Effector memory CD8-positive, alpha-beta T cell (primary cell): ENCODE results near the gene IYD.
"Not testable (repeated sequence)": the region's sequence is repeated elsewhere in the genome, so short reads cannot be mapped to it uniquely, and the experiment has no call there.

ENCODE experiments used
- ATAC-seq: fragments of 150-1000 bp; cut with Tn5 transposase; replicated peaks from 2 replicates; pipeline ENCODE4 v1.10.0; 2021; ENCODE audit warnings: mild to moderate bottlenecking, moderate library complexity
- DNase-seq, 3 experiments: peaks; one replicate each; pipeline ENCODE4 v3.0.0; 2021
- H3K27ac Mint-ChIP-seq, 2 donors: one replicate each; pipeline ENCODE4 v1.8.0; 2022; ENCODE audit warnings: mild to moderate bottlenecking in 2 of 2, mixed read lengths in 2 of 2, moderate library complexity in 2 of 2
- H3K27me3 Mint-ChIP-seq, 2 donors: one replicate each; pipeline ENCODE4 v1.8.0; 2022; ENCODE audit warnings: mixed read lengths in 2 of 2
- H3K36me3 Mint-ChIP-seq: one replicate; pipeline ENCODE4 v1.8.0; 2022; ENCODE audit warnings: mild to moderate bottlenecking, moderate library complexity, mixed read lengths; ENCODE audit not compliant: insufficient read depth
- H3K4me1 Mint-ChIP-seq, 2 donors: one replicate each; pipeline ENCODE4 v1.8.0; 2022; ENCODE audit warnings: low read depth in 2 of 2, mixed read lengths in 2 of 2
- H3K4me3 Mint-ChIP-seq, 2 donors: one replicate each; pipeline ENCODE4 v1.8.0; 2022; ENCODE audit warnings: mild to moderate bottlenecking in 2 of 2, mixed read lengths in 2 of 2, moderate library complexity in 2 of 2
- H3K9me3 Mint-ChIP-seq, 2 donors: one replicate each; pipeline ENCODE4 v1.8.0; 2022; ENCODE audit warnings: mixed read lengths in 2 of 2

Gene IYD

GRCh38 chr6:150355932-150356331 lies 12.9 kb upstream of the IYD start:
- no peaks in the 10 kb centered on the region for H3K9me3 Mint-ChIP-seq
- ATAC-seq = no peak

DNA sequence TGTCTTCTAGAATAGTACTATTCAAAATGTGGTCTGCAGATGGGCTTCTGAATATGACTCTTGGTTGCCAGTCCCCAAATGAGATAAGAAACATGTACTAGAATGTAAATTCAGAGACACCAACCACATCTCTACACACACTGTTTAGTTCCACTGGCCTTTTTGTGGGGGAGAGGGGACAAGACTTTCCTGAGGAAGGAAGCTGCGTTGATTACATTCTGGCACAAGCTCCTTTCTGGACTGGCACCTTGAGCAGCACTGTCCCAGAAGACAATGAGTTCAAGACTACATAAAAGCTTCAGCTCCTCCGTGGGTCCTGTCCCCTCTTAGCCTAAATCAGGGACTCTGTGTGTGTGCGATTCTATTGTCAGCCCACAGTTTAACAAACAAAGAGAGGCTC lies 6.9 kb upstream of the IYD start:
- Mint-ChIP-seq H3K36me3 (no peaks in the 10 kb centered on the region), H3K4me1 (peaks cover 0 to 4% of the 10 kb centered on the region in 2 donors), H3K27me3 (peaks cover 6 to 39% of the 10 kb centered on the region in 2 donors), H3K27ac (no peak overlapping the region), H3K4me3 (no peak overlapping the region), H3K9me3 (no peaks in the 10 kb centered on the region)
- DNase-seq = no peak
- ATAC-seq = no peak

More at GRCh38 chr6:150355932-150356331, 12.9 kb upstream of the IYD start:
- H3K4me1 Mint-ChIP-seq = no peaks in the 10 kb centered on the region
- H3K27ac Mint-ChIP-seq = no peak overlapping the region
- no peak for DNase-seq
- no peaks in the 10 kb centered on the region for H3K36me3 Mint-ChIP-seq
- H3K27me3 Mint-ChIP-seq = peaks cover 12 to 31% of the 10 kb centered on the region in 2 donors
- no peak overlapping the region for H3K4me3 Mint-ChIP-seq

DNA sequence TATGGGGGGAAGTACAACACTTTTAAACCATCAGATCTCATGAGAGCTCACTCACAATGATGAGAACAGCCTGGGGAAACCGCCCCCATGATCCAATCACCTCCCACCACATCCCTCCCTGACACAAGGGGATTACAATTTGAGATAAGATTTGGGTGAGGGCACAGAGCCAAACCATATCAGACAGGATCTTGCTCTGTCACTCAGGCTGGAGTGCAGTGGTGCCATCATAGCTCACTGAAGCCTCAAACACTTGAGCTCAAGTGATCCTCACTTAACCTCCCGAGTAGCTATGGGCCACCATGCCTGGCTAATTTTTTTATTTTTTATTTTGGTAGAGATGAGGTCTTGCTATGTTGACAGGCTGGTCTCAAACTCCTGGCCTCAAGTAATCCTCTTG lies 5.1 kb upstream of the IYD start:
- Mint-ChIP-seq H3K27ac (no peak overlapping the region), H3K4me1 (peaks cover 0 to 4% of the 10 kb centered on the region in 2 donors), H3K9me3 (no peaks in the 10 kb centered on the region), H3K4me3 (no peak overlapping the region), H3K27me3 (peaks cover 6 to 29% of the 10 kb centered on the region in 2 donors), H3K36me3 (no peaks in the 10 kb centered on the region)
- ATAC-seq (no peak), DNase-seq (no peak)

- DNase-seq (no peak), ATAC-seq (no peak)
- Mint-ChIP-seq H3K4me3 (no peak overlapping the region), H3K36me3 (no peaks in the 10 kb centered on the region), H3K4me1 (peaks cover 0 to 4% of the 10 kb centered on the region in 2 donors), H3K27me3 (peaks cover 0 to 16% of the 10 kb centered on the region in 2 donors), H3K27ac (no peak overlapping the region), H3K9me3 (no peaks in the 10 kb centered on the region)
Measured at GRCh38 chr6:150366118-150366778, 2.6 kb upstream of the IYD start.

DNA sequence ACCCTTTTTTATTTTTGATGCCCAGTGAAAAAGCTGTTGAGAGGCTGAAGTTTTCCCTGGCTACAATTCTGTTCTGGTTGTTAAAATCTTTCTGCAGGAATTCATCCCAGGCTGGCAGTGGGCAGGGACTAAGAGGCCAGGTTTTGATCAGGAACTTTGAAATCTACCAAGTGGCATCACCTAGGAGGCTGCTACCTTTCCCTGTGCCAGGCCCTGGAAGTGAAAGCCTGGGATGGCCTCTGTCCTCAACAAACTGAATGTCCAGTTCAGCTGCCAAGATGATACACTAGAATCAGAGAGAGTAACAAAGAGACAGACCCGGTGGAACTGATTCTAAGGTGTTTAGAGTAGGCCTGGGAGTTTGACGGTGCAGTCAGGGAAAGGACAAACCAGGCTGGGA lies 596 bp downstream of the IYD start:
- H3K27me3 Mint-ChIP-seq = peaks cover 0 to 22% of the 10 kb centered on the region in 2 donors
- H3K36me3 Mint-ChIP-seq = no peaks in the 10 kb centered on the region
- ATAC-seq = no peak
- H3K9me3 Mint-ChIP-seq = no peaks in the 10 kb centered on the region
- H3K4me3 Mint-ChIP-seq = no peak overlapping the region
- H3K27ac Mint-ChIP-seq = no peak overlapping the region
- no peaks in the 10 kb centered on the region for H3K4me1 Mint-ChIP-seq
- DNase-seq = no peak

DNA sequence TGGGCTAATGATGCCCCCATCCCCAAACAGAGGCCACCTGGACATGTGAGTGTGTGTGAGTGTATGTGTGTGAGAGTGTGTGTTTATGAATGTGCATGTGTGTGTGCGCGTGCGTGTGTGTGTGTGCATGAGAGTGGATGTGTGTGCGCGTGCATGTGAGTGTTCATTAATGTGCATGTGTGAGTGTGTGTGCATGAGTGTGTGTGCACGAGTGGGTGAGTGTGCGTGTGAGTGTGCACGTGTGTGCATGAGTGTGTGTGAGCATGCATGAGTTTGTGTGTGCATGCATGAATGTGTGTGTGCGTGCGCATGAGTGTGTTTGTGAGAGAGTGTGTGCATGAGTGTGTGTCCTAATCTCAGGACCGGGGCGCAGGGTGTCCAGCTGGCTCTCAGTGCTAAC lies 1.3 kb downstream of the IYD start:
- H3K9me3 Mint-ChIP-seq = no peaks in the 10 kb centered on the region
- ATAC-seq = no peak
- DNase-seq = no peak
- H3K4me3 Mint-ChIP-seq = no peak overlapping the region
- no peak overlapping the region for H3K27ac Mint-ChIP-seq
- H3K4me1 Mint-ChIP-seq = no peaks in the 10 kb centered on the region
- no peaks in the 10 kb centered on the region for H3K36me3 Mint-ChIP-seq
- peaks cover 0 to 29% of the 10 kb centered on the region in 2 donors for H3K27me3 Mint-ChIP-seq

GRCh38 chr6:150371356-150371755 lies 2.5 kb downstream of the IYD start:
- DNase-seq (no peak), ATAC-seq (no peak)
- Mint-ChIP-seq H3K4me3 (no peak overlapping the region), H3K4me1 (no peaks in the 10 kb centered on the region), H3K27ac (no peak overlapping the region), H3K9me3 (no peaks in the 10 kb centered on the region), H3K27me3 (peaks cover 5 to 27% of the 10 kb centered on the region in 2 donors), H3K36me3 (no peaks in the 10 kb centered on the region)

GRCh38 chr6:150372051-150372450 lies 3.2 kb downstream of the IYD start:
- ATAC-seq = no peak
- no peaks in the 10 kb centered on the region for H3K36me3 Mint-ChIP-seq
- no peak overlapping the region for H3K4me3 Mint-ChIP-seq
- no peak overlapping the region for H3K27ac Mint-ChIP-seq
- no peak for DNase-seq
- H3K4me1 Mint-ChIP-seq = no peaks in the 10 kb centered on the region
- H3K9me3 Mint-ChIP-seq = no peaks in the 10 kb centered on the region
- H3K27me3 Mint-ChIP-seq = peaks cover 10 to 32% of the 10 kb centered on the region in 2 donors

GRCh38 chr6:150373260-150373701 lies 4.5 kb downstream of the IYD start:
- no peak for ATAC-seq
- DNase-seq = no peak
- Mint-ChIP-seq H3K36me3 (no peaks in the 10 kb centered on the region), H3K27ac (no peak overlapping the region), H3K4me1 (no peaks in the 10 kb centered on the region), H3K27me3 (peaks cover 10 to 33% of the 10 kb centered on the region in 2 donors), H3K4me3 (no peak overlapping the region), H3K9me3 (no peaks in the 10 kb centered on the region)

DNA sequence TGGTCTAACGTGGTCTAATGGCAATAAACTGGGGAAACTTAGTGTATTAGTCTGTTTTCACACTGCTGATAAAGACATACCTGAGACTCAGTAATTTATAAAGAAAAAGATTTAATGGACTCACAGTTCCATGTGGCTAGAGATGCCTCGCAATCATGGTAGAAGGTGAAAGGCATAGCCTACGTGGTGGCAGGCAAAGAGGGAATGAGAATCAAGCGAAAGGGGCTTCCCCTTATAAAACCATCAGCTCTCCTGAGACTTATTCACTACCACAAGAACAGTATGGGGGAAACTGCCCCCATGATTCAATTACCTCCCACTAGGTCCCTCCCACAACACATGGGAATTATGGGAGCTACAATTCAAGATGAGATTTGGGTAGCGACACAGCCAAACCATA lies 5.5 kb downstream of the IYD start:
- ATAC-seq, H3K36me3 Mint-ChIP-seq, H3K4me3 Mint-ChIP-seq, H3K4me1 Mint-ChIP-seq, H3K9me3 Mint-ChIP-seq, H3K27ac Mint-ChIP-seq, DNase-seq: not testable (repeated sequence)
- H3K27me3 Mint-ChIP-seq = peaks cover 17 to 42% of the 10 kb centered on the region in 2 donors

DNA sequence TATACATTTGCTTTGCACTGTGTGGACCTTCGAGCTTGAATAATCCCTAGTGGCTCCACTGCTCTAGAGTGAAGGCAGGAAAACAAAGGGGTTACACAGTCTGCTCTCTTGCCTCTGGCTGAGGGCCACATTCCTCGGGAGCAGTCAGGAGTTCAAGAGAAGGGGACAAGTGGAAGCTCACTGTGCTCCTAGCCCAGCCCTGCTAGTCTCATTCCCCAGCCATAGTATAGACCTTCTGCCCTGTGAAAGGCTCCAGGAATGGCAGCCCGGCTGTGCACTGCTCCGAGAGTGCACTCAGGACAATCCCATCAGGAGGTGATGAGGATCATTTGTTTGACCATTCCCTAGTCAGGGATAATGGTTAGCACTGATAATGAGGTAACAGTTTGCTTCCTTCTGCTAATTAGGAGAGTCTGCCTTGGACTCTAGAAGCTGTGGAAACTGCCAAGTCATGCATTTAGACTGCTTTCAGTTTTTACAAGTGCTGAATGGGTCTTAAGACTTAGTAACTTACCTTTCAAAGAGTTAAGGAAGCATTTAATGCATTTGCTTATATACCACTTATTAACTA lies 8.5 kb downstream of the IYD start:
- no peaks in the 10 kb centered on the region for H3K9me3 Mint-ChIP-seq
- no peaks in the 10 kb centered on the region for H3K4me1 Mint-ChIP-seq
- no peak for DNase-seq
- peaks cover 23 to 47% of the 10 kb centered on the region in 2 donors for H3K27me3 Mint-ChIP-seq
- no peaks in the 10 kb centered on the region for H3K36me3 Mint-ChIP-seq
- H3K4me3 Mint-ChIP-seq = no peak overlapping the region
- no peak overlapping the region for H3K27ac Mint-ChIP-seq
- no peak for ATAC-seq

GRCh38 chr6:150380256-150380655 lies 11.4 kb downstream of the IYD start:
- H3K9me3 Mint-ChIP-seq = no peaks in the 10 kb centered on the region
- no peaks in the 10 kb centered on the region for H3K4me1 Mint-ChIP-seq
- DNase-seq (no peak), ATAC-seq (no peak)
- no peak overlapping the region for H3K4me3 Mint-ChIP-seq
- H3K36me3 Mint-ChIP-seq = no peaks in the 10 kb centered on the region
- H3K27ac Mint-ChIP-seq = no peak overlapping the region
- peaks cover 23 to 29% of the 10 kb centered on the region in 2 donors for H3K27me3 Mint-ChIP-seq

DNA sequence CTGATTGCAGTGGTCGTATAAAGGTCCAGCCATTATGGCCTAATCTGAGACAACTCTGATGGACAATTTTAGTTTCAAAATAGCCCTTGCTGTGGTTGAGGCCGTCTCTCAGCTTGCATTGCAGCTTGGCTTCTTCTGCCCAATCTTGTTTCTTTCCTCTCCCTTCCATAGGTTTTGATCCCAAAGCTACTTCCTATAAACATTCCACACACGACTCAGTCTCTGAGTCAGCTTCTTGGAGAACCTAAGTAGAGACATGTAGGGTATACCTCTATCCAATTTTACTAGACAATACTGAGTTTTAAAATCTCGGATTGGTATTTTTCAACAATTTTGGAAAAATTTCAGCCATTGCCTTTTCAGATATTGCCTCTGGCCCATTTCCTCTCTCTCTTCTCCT lies 13.4 kb downstream of the IYD start:
- Mint-ChIP-seq H3K27ac (no peak overlapping the region), H3K9me3 (no peaks in the 10 kb centered on the region), H3K27me3 (peaks cover 14% of the 10 kb centered on the region in 2 donors), H3K4me1 (no peaks in the 10 kb centered on the region), H3K4me3 (no peak overlapping the region), H3K36me3 (no peaks in the 10 kb centered on the region)
- ATAC-seq = no peak
- DNase-seq = no peak

GRCh38 chr6:150391414-150391813 lies 22.6 kb downstream of the IYD start:
- no peak overlapping the region for H3K27ac Mint-ChIP-seq
- ATAC-seq (no peak), DNase-seq (no peak)
- no peaks in the 10 kb centered on the region for H3K36me3 Mint-ChIP-seq
- H3K4me3 Mint-ChIP-seq = no peak overlapping the region
- peaks cover 37 to 54% of the 10 kb centered on the region in 2 donors for H3K27me3 Mint-ChIP-seq
- H3K4me1 Mint-ChIP-seq = peaks cover 2 to 4% of the 10 kb centered on the region in 2 donors
- H3K9me3 Mint-ChIP-seq = no peaks in the 10 kb centered on the region
